Parathyroid adenoma (tissue), 2 donors: ENCODE results near the gene RPL10.

Experiments used
- H2AFZ ChIP-seq: fragments of 300-600 bp; sonication (generic); one replicate; pipeline ENCODE4 v1.7.0; 2017; ENCODE audit warnings: antibody characterized with exemption, mild to moderate bottlenecking
- H3K27ac ChIP-seq: fragments of 300-600 bp; sonication (generic); one replicate; pipeline ENCODE4 v1.7.0; 2017
- H3K27me3 ChIP-seq: fragments of 300-600 bp; sonication (generic); one replicate; pipeline ENCODE4 v1.7.0; 2017; ENCODE audit warnings: low read length; ENCODE audit not compliant: control insufficient read depth, insufficient read depth
- H3K36me3 ChIP-seq: fragments of 300-600 bp; sonication (generic); one replicate; pipeline ENCODE4 v1.7.0; 2017; ENCODE audit warnings: low read length; ENCODE audit not compliant: control insufficient read depth, insufficient read depth
- H3K4me1 ChIP-seq: fragments of 300-600 bp; sonication (generic); one replicate; pipeline ENCODE4 v1.7.0; 2017; ENCODE audit warnings: control low read depth
- H3K4me2 ChIP-seq: fragments of 300-600 bp; sonication (generic); one replicate; pipeline ENCODE4 v1.7.0; 2017; ENCODE audit warnings: low read length
- H3K4me3 ChIP-seq: fragments of 300-600 bp; sonication (generic); one replicate; pipeline ENCODE4 v1.7.0; 2017; ENCODE audit warnings: low read depth, low read length
- H3K79me2 ChIP-seq: fragments of 300-600 bp; sonication (generic); one replicate; pipeline ENCODE4 v1.7.0; 2017; ENCODE audit warnings: control low read depth
- H3K9ac ChIP-seq: fragments of 300-600 bp; sonication (generic); one replicate; pipeline ENCODE4 v1.7.0; 2017; ENCODE audit warnings: mild to moderate bottlenecking
- H3K9me3 ChIP-seq: fragments of 300-600 bp; sonication (generic); one replicate; pipeline ENCODE4 v1.7.0; 2017; ENCODE audit warnings: low read length; ENCODE audit not compliant: control insufficient read depth
- TF ChIP-seq, protein P1 (sequence below): fragments of 300-600 bp; sonication (generic); IDR thresholded peaks from one replicate; pipeline ENCODE4 v1.7.0; 2017; ENCODE audit warnings: antibody characterized with exemption, mild to moderate bottlenecking
- donor health status: primary hyperparathyroidism.

Gene RPL10

DNA sequence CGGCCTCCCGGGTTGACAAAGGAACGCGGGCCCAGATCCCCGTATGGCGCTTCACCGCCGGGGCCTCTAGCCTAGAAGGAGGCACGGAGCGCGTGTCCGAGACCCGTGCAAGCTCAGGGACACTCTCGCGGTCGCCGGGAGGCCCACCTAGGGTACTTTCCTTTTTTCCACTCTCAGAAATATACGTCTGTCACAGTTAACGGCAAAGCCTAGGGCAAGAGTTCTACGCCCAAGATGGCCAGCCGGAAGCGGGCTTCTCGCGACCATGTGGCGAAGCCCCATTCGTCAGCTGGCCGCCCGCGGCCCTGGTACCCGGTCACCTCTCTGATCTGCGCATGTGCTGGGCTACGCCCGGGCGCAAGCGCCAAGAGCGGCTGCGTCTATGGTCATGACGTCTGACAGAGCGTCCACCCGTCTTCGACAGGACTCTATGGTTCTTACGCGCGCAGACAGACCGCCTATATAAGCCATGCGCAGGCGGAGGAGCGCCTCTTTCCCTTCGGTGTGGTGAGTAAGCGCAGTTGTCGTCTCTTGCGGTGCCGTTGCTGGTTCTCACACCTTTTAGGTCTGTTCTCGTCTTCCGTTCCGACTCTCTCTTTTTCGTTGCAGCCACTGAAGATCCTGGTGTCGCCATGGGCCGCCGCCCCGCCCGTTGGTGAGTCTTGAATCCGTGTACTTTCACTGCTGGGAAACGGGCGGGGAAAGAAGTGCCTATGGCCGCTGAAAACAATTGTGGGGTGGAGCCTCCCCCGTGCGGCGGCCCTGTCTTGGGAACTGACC is at the start of gene RPL10:
RPL10 (plus strand) TSS at position 490 of the 780 bp plus-strand sequence; CDS start at position 633, 143 bp downstream.
- Histone ChIP-seq H3K4me3 (peak within 1 kb of the TSS; percentile 97), H3K9me3 (no peaks in the 10 kb centered on the region), H2AFZ (peak within 1 kb of the TSS; percentile 84), H3K27me3 (no peaks in the 10 kb centered on the region), H3K4me2 (peak within 1 kb of the TSS; percentile 83), H3K79me2 (no peaks in the 10 kb centered on the region), H3K4me1 (no peaks in the 10 kb centered on the region), H3K36me3 (no peaks in the 10 kb centered on the region), H3K27ac (peak within 1 kb of the TSS; percentile 100), H3K9ac (peak within 1 kb of the TSS; percentile 95)
- TF ChIP-seq, protein P1, sequence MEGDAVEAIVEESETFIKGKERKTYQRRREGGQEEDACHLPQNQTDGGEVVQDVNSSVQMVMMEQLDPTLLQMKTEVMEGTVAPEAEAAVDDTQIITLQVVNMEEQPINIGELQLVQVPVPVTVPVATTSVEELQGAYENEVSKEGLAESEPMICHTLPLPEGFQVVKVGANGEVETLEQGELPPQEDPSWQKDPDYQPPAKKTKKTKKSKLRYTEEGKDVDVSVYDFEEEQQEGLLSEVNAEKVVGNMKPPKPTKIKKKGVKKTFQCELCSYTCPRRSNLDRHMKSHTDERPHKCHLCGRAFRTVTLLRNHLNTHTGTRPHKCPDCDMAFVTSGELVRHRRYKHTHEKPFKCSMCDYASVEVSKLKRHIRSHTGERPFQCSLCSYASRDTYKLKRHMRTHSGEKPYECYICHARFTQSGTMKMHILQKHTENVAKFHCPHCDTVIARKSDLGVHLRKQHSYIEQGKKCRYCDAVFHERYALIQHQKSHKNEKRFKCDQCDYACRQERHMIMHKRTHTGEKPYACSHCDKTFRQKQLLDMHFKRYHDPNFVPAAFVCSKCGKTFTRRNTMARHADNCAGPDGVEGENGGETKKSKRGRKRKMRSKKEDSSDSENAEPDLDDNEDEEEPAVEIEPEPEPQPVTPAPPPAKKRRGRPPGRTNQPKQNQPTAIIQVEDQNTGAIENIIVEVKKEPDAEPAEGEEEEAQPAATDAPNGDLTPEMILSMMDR: no peak

DNA sequence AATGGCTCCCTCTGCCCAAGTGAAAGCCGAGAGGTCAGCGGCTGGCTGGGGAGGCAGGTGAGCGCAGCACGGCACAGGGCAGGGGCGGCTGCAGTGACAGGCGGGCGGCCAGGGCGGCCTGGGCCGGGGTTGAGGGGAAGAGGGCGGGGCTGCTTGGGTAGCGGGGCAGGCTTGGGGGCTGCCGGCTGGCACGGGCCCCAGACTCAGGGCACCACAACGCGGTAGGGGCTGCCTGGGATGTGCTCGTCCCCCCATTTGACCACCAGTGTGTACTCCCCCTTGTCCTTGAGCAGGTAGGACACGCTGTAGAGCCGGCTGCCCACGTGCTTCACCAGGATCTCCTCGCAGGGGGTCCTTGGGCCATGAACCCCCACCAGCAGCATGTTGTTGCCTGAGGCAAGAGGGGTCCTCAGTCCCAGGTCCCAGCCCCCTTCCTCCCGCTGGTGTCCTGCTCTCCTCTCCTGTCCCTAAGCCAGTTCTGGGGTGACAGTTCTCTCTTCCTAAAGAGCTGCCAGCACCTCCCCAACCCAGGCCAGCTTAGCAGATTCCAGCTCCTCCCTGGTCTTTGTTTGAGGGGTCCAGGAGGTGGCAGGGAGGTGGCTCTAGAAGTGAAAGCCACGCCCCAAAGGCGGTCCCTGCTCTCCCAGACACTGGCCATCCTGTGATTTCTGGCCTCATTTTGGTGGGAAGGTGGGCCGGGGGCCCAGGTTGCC is 49.4 kb upstream of the RPL10 start:
- Histone ChIP-seq H3K27me3 (no peaks in the 10 kb centered on the region), H2AFZ (no peak overlapping the region), H3K9ac (no peak overlapping the region), H3K4me2 (no peak overlapping the region), H3K4me3 (no peak overlapping the region), H3K27ac (no peak overlapping the region), H3K79me2 (no peaks in the 10 kb centered on the region), H3K4me1 (no peaks in the 10 kb centered on the region), H3K9me3 (no peaks in the 10 kb centered on the region), H3K36me3 (no peaks in the 10 kb centered on the region)
- TF ChIP-seq, protein P1: no peak

- Histone ChIP-seq H3K9ac (no peak overlapping the region), H3K27me3 (no peaks in the 10 kb centered on the region), H3K4me3 (no peak overlapping the region), H3K9me3 (no peaks in the 10 kb centered on the region), H2AFZ (no peak overlapping the region), H3K36me3 (no peaks in the 10 kb centered on the region), H3K4me2 (no peak overlapping the region), H3K27ac (no peak overlapping the region), H3K79me2 (no peaks in the 10 kb centered on the region), H3K4me1 (no peaks in the 10 kb centered on the region)
- TF ChIP-seq, protein P1: no peak
Measured at GRCh38 chrX:154349359-154349935, 48.7 kb upstream of the RPL10 start.

DNA sequence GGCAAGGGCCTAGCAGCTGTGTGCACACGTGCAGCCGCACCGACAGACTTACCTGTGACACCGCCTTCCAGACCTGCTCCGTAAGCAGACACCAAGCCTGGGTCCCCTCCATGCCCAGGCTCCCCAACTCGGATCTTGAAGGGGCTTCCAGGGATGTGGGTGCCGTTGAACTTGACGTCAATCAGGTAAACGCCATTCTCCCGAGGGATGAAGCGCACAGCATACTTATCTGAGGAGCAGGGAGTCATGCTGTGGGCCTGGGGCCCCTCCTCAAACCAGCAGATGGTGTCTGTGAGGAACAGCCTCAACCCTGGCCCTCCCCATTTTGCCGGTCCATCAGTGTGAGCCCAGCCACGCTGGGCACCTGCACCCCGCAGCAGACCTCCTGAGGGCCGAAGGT is 48.2 kb upstream of the RPL10 start:
- H3K36me3 ChIP-seq: no peaks in the 10 kb centered on the region
- TF ChIP-seq, protein P1: no peak

More for the DNA sequence above, 48.2 kb upstream of the RPL10 start:
- Histone ChIP-seq H3K9ac (no peak overlapping the region), H2AFZ (no peak overlapping the region), H3K79me2 (no peaks in the 10 kb centered on the region), H3K27ac (no peak overlapping the region), H3K4me1 (no peaks in the 10 kb centered on the region), H3K27me3 (no peaks in the 10 kb centered on the region), H3K4me2 (no peak overlapping the region), H3K4me3 (no peak overlapping the region), H3K9me3 (no peaks in the 10 kb centered on the region)
